GM12801 (cell line): ENCODE measurements around the gene CFAP90.

Source experiments
- CTCF ChIP-seq: IDR thresholded peaks from one replicate; pipeline ENCODE4 v1.5.1; 2011; ENCODE audit warnings: control low read depth; ENCODE audit not compliant: insufficient read length; ENCODE audit errors: extremely low read depth

CFAP90 gene

GRCh38 chr5:7789567-7789966 is 61.4 kb downstream of the CFAP90 start:
- TF ChIP-seq CTCF = no peak

GRCh38 chr5:7787770-7788169 is 63.2 kb downstream of the CFAP90 start:
- no peak for TF ChIP-seq CTCF

- no peak for TF ChIP-seq CTCF
Measured at GRCh38 chr5:7784683-7785380, 66.1 kb downstream of the CFAP90 start.

- no peak for TF ChIP-seq CTCF
Measured at GRCh38 chr5:7781899-7782298, 69.0 kb downstream of the CFAP90 start.
